GM12865 (cell line): ENCODE data around the gene ATP5PD.

ENCODE experiments used
- DNase-seq: peaks from one replicate; pipeline ENCODE4 v3.0.0; 2010; ENCODE audit warnings: low read depth
- H3K4me3 ChIP-seq: 2 replicates; pipeline ENCODE4 v1.5.1; 2011; ENCODE audit warnings: mild to moderate bottlenecking, low read depth, low read length, control low read depth
- CTCF ChIP-seq: IDR thresholded peaks from 2 replicates; pipeline ENCODE4 v1.5.1; 2011; ENCODE audit warnings: low read length, control low read depth, low read depth, inconsistent platforms; ENCODE audit not compliant: insufficient read depth; ENCODE audit errors: missing control alignments

ATP5PD gene

GRCh38 chr17:75012346-75013091 lies 34.2 kb downstream of the ATP5PD start, which contains the start of gene MRPL58:
Gene MRPL58, plus strand, starts transcription at chr17:75012670. Its CDS starts 17 bp downstream, at chr17:75012687.
- peak within 1 kb of the TSS; percentile 97 for H3K4me3 ChIP-seq
- peak; percentile 46 for TF ChIP-seq CTCF
- peak; percentile 94 for DNase-seq

- TF ChIP-seq CTCF: no peak
Measured at GRCh38 chr17:75012096-75012345, 34.7 kb downstream of the ATP5PD start.

GRCh38 chr17:75011401-75012095 lies 35.2 kb downstream of the ATP5PD start:
- no peak for DNase-seq
- TF ChIP-seq CTCF: no peak
- no peak overlapping the region; the same call in 1 of the 2 replicates for H3K4me3 ChIP-seq

More at GRCh38 chr17:75012096-75012345, 34.7 kb downstream of the ATP5PD start:
- H3K4me3 ChIP-seq: peak overlapping the region; percentile 97
- no peak for DNase-seq

GRCh38 chr17:75010683-75011400 lies 35.9 kb downstream of the ATP5PD start:
- TF ChIP-seq CTCF: no peak
- H3K4me3 ChIP-seq: no peak overlapping the region
- DNase-seq: no peak

- H3K4me3 ChIP-seq: no peak overlapping the region
- no peak for TF ChIP-seq CTCF
- no peak for DNase-seq
Measured at GRCh38 chr17:75009139-75009724, 37.5 kb downstream of the ATP5PD start.

- H3K4me3 ChIP-seq: no peak overlapping the region
- no peak for TF ChIP-seq CTCF
- peak; percentile 52 for DNase-seq
Measured at GRCh38 chr17:75008373-75008772, 38.4 kb downstream of the ATP5PD start.
